HepG2 (cell line): ENCODE results near the gene SC5D.

Source experiments
- KAT7 ChIP-seq: IDR thresholded peaks from 2 replicates; pipeline ENCODE4 v1.6.1; 2018; ENCODE audit warnings: borderline replicate concordance, missing compliant biosample characterization
- SMAD1 ChIP-seq: sonication (generic); formaldehyde crosslinking; IDR thresholded peaks from 2 replicates; pipeline ENCODE4 v1.4.0; 2020; ENCODE audit warnings: missing genetic modification reagents, low read depth, mild to moderate bottlenecking, borderline replicate concordance
- TF ChIP-seq, protein P1 (sequence below): sonication (generic); formaldehyde crosslinking; IDR thresholded peaks from 2 replicates; pipeline ENCODE4 v1.5.0; 2020; ENCODE audit warnings: mild to moderate bottlenecking, missing genetic modification reagents, moderate library complexity

DNA sequence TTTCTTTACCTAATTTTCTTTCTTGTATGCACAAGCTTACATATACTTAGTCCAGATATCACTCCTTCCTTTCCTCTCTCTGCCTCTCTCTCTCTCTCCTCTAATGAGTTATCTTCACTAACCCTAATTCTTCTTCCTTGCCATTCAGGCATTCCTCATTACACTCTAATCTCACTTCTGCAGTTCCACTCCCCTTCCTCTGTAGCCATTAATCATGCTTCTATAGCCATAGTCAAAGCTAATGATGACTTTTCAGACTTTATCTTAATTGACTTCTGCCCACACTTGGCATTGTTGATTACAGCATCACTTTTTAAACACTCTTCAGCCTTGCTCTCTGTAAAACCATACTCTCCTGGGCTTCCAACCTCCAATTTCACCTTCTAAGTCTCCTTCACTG is 35.3 kb upstream of the SC5D start:
- TF ChIP-seq KAT7 (CRISPR knock-in tag) (no peak), SMAD1 (no peak)
- TF ChIP-seq, protein P1, sequence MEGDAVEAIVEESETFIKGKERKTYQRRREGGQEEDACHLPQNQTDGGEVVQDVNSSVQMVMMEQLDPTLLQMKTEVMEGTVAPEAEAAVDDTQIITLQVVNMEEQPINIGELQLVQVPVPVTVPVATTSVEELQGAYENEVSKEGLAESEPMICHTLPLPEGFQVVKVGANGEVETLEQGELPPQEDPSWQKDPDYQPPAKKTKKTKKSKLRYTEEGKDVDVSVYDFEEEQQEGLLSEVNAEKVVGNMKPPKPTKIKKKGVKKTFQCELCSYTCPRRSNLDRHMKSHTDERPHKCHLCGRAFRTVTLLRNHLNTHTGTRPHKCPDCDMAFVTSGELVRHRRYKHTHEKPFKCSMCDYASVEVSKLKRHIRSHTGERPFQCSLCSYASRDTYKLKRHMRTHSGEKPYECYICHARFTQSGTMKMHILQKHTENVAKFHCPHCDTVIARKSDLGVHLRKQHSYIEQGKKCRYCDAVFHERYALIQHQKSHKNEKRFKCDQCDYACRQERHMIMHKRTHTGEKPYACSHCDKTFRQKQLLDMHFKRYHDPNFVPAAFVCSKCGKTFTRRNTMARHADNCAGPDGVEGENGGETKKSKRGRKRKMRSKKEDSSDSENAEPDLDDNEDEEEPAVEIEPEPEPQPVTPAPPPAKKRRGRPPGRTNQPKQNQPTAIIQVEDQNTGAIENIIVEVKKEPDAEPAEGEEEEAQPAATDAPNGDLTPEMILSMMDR (CRISPR knock-in tag): no peak
